Suppressor macrophage treated with lipopolysaccharide for 1 hour (primary cell): ENCODE measurements around the gene GTSE1.

ENCODE experiments used
- DNase-seq, 3 donors: peaks; one replicate each; pipeline ENCODE4 v3.0.0-alpha.2; 2020 to 2022

The GTSE1 gene

DNA sequence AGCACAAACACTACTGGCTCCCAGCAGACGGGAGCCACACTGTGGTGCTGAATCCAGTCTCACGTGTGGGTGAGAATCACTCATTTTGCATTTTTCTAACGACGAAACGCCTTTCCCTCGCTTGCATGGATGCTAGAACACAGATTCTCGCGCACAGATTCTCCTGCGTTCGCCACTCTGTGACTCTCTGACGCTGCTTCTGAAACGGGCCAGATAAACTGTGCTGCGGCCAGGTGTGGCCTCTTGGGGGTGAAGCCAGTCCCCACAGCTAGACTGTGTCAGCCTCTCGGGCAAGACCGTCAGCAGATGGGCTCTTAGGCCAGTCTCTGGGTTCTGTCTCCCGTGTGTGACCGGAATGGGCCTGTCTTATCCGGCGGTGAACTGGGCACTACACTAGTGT lies 83.4 kb downstream of the GTSE1 start:
- DNase-seq, result no peak
